Measurements from ENCODE around the gene TMEM87B.

Gene TMEM87B

DNA sequence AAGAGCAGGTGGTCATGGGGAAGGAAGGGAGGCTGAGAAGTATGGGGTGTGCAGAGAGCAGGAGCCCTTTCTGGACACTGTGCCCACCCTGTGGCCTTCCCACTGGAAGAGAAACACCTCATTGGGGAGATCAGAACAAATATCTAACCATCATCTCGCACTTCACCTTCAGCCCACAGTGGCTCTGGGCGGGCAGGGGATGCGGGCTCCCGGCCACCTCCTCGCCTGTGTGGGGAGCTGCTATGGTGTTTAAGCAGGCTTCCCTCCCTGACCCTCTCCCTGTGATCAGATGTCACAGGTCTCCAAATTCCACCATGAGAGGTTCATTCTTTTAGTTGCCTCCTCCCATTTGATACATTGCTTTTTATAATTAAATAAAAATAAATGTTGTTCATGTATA is 88.1 kb downstream of the TMEM87B start:
- H3K4me3 ChIP-seq (ENCODE audit: low read length), result no peak overlapping the region
- DNase-seq (ENCODE audit: low read depth), result no peak
- TF ChIP-seq, protein P1, sequence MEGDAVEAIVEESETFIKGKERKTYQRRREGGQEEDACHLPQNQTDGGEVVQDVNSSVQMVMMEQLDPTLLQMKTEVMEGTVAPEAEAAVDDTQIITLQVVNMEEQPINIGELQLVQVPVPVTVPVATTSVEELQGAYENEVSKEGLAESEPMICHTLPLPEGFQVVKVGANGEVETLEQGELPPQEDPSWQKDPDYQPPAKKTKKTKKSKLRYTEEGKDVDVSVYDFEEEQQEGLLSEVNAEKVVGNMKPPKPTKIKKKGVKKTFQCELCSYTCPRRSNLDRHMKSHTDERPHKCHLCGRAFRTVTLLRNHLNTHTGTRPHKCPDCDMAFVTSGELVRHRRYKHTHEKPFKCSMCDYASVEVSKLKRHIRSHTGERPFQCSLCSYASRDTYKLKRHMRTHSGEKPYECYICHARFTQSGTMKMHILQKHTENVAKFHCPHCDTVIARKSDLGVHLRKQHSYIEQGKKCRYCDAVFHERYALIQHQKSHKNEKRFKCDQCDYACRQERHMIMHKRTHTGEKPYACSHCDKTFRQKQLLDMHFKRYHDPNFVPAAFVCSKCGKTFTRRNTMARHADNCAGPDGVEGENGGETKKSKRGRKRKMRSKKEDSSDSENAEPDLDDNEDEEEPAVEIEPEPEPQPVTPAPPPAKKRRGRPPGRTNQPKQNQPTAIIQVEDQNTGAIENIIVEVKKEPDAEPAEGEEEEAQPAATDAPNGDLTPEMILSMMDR (conservative IDR thresholded peaks at IDR 0.05; ENCODE audit: low read length), result no peak

DNA sequence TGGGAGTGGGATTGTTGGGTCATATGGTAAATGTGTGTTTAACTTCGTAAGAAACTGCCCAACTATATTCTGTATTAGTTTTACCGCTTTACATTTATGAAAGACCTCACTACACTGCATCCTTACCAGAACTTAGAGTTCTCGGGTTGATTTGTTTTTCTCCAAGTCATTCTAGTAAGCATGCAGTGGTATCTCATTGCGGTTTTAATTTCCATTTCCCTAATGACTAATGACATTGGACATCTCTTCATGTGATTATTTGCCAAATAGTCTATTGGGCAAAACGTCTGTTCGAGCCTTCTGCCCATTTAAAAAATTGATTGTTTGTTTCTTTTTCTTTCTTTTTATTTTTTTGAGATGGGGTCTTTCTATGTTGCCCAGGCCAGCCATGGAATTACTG is 89.9 kb downstream of the TMEM87B start:
- TF ChIP-seq, protein P1 (conservative IDR thresholded peaks at IDR 0.05; ENCODE audit: low read length), result no peak
- H3K4me3 ChIP-seq (ENCODE audit: low read length), result no peak overlapping the region
- DNase-seq (ENCODE audit: low read depth), result peak; percentile 40

DNA sequence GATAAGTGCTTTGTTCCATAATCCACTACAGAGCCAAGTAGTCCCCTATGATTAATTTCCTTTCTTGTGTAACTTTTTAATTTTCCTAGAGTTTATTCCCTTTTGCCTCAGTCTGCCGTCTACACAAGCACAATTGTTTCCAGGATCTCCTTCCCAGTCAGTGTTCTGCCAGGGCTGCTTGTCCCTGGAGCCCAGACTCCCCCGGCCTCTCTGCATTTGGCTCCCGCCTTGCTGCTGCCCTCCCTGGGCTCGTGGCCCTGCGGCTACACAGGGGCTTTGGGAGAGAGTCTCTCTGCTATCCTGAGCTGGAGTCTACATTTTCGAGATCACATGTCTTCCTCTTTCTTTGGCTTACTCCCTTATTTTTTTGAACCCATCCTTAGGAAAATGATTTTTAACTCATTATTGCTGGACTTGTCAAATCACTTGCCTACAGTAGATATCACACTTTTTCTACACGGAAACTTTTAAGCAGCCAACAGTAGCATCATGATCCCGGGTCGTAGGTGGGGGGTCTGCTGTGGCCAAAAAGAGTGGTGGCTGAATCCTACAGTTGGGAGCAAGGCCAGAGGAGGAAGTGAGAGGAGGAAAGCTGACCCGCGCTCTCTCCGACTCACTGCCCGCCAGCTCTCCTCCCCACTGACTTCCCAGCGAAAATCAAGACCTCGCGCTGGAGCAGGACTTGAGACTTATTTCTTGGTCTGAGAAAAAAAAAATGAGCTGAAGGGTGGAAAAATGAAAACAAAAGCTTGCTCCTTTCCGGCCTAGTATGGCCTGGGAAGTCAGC is 92.5 kb downstream of the TMEM87B start:
- DNase-seq (ENCODE audit: low read depth), result no peak
- no peak overlapping the region for H3K4me3 ChIP-seq (ENCODE audit: low read length)
- TF ChIP-seq, protein P1 (conservative IDR thresholded peaks at IDR 0.05; ENCODE audit: low read length), result no peak

DNA sequence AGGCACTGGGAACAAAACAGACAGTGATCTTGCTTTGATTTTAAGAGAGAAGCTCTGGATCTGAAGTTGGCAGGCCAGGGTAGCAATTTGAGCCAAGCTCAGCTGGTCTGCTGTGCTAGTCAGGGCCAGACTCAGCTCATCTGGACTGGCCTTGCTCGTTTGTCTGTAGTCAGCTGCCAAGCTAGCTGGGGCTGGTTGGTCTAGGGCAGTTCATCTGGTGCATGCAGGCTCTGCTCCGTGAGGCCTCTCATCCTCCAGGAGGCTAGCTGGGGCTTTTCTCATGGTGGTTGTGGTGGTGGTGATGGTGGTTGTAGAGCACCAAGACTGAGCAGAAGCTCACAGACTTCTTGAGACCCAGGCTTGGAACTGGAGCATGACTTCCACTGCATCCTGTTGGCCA is 93.4 kb downstream of the TMEM87B start:
- DNase-seq (ENCODE audit: low read depth), result no peak
- TF ChIP-seq, protein P1 (conservative IDR thresholded peaks at IDR 0.05; ENCODE audit: low read length), result no peak
- H3K4me3 ChIP-seq (ENCODE audit: low read length), result no peak overlapping the region

DNA sequence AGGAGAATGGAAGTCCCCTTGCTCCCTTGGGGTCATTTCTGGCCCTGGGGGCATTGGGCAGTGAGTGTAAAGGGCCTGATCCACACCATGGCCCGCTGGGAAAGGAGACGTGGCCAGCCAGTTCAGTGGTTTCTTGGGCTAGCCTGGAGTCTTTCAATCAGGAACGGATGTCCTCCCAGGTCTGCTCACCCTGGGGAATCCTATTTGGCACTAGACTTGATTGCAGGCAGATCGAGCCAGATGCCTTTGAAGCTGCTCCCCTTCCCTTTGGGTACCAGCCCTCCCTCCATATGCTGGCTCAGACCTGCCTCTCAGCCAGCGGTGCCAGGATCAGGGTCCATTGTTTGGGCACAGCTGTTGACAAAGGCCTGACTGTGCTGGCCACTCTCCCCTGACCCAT is 94.1 kb downstream of the TMEM87B start:
- no peak overlapping the region for H3K4me3 ChIP-seq (ENCODE audit: low read length)
- no peak for DNase-seq (ENCODE audit: low read depth)
- TF ChIP-seq, protein P1 (conservative IDR thresholded peaks at IDR 0.05; ENCODE audit: low read length), result no peak

DNA sequence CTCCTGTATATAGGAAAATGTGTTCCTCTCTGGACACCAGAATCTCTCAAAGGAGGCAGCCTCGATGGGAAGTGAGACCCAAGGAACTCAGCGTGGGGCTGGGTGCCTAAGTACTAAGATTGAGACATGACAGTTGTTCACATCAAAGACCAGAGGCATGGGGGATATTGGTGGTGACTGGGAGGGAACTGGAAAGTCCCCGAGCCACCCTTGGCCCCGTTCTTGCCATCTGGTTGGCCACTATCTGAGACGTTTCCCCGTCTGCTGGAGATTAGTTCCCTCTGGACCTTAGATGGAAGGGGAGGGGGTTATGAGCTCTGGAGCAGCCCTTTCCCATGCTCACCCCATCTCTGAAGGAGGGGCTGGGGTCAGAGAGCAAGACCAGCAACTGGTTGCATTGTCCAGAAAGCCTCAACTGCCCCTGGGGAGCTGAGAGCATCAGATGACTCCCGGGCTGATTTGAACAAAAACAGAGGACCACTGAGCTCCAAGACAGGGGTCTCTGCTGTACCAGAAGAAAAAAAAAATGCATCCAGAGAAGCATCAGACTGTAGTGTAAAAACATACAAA is 94.9 kb downstream of the TMEM87B start:
- DNase-seq (ENCODE audit: low read depth), result no peak
- TF ChIP-seq, protein P1 (conservative IDR thresholded peaks at IDR 0.05; ENCODE audit: low read length), result no peak
- no peak overlapping the region for H3K4me3 ChIP-seq (ENCODE audit: low read length)

DNA sequence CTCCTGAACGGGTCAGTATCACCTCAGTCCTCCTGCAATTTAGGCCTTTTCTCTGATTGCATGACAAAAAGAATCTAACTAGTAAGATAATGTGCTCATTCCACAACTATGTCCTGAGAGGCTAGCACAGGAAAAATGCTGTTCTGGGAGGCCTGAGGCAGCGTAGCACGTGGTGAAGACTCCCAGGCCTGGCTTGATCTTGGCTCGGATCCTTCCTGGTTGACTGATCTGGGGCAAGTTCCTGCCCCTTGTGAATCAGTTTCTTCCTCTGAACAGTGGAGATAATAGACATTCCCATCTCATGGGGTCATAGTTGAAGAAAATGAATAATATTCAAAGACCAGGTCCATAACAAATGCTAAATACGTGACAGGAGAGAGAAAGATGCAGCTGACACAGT is 95.4 kb downstream of the TMEM87B start:
- TF ChIP-seq, protein P1 (conservative IDR thresholded peaks at IDR 0.05; ENCODE audit: low read length), result no peak
- no peak overlapping the region for H3K4me3 ChIP-seq (ENCODE audit: low read length)
- DNase-seq (ENCODE audit: low read depth), result peak; percentile 93
